K562 (cell line): Measurements from ENCODE around the gene LYPLA2. TPM values are rescaled to one million over a fixed set of nuclear protein-coding genes. Genes with fewer than 3 reads are reported as not detected.

ENCODE experiments used
- BRF1 ChIP-seq: IDR thresholded peaks from 3 replicates; pipeline ENCODE4 v1.6.1; 2011; ENCODE audit warnings: borderline replicate concordance, mild to moderate bottlenecking; ENCODE audit not compliant: insufficient read length; ENCODE audit errors: extremely low read depth
- CBX8 ChIP-seq: fragments of 200-600 bp; sonication (generic); IDR thresholded peaks from 2 replicates; pipeline ENCODE4 v1.6.1; 2012; ENCODE audit warnings: borderline replicate concordance, mixed run types, low read depth, mild to moderate bottlenecking, moderate library complexity, mixed read lengths, low read length, control low read depth, inconsistent platforms; ENCODE audit not compliant: poor library complexity, severe bottlenecking; ENCODE audit errors: extremely low read depth
- CCNT2 ChIP-seq: IDR thresholded peaks from 2 replicates; pipeline ENCODE4 v1.6.1; 2011; ENCODE audit warnings: borderline replicate concordance, low read depth, mild to moderate bottlenecking, moderate library complexity, mixed read lengths, low read length; ENCODE audit not compliant: insufficient read length; ENCODE audit errors: extremely low read depth
- CEBPB ChIP-seq: fragments of 450-650 bp; IDR thresholded peaks from 2 replicates; pipeline ENCODE4 v1.6.1; 2016; ENCODE audit warnings: missing genetic modification characterization, missing compliant biosample characterization
- CTBP1 ChIP-seq: fragments of 450-650 bp; IDR thresholded peaks from 2 replicates; pipeline ENCODE4 v1.6.1; 2016; ENCODE audit warnings: borderline replicate concordance
- ELF1 ChIP-seq: fragments of 200-800 bp; sonication (Bioruptor generic); IDR thresholded peaks from 2 replicates; pipeline ENCODE4 v1.6.1; 2016; ENCODE audit warnings: missing genetic modification characterization, missing compliant biosample characterization
- ETV6 ChIP-seq, 3 experiments: fragments of 150-350 bp in 1 of 3; sonication (generic) in 1 of 3; formaldehyde crosslinking in 1 of 3; IDR thresholded peaks; 2 replicates each; pipeline versions ENCODE4 v1.6.1 to v1.8.0; 2014 to 2022; ENCODE audit warnings: borderline replicate concordance in 2 of 3, low read depth in 2 of 3, antibody characterized with exemption in 1 of 3, low read length in 1 of 3, mild to moderate bottlenecking in 1 of 3, missing genetic modification reagents in 1 of 3
- HMGN3 ChIP-seq: IDR thresholded peaks from 2 replicates; pipeline ENCODE4 v1.6.1; 2011; ENCODE audit warnings: borderline replicate concordance, low read depth, mild to moderate bottlenecking, mixed read lengths, low read length; ENCODE audit not compliant: insufficient read length; ENCODE audit errors: extremely low read depth
- HNRNPL ChIP-seq: fragments of 200-400 bp; formaldehyde crosslinking; IDR thresholded peaks from 2 replicates; pipeline ENCODE4 v1.6.1; 2017; ENCODE audit warnings: low read depth, mild to moderate bottlenecking, low read length
- MBD2 ChIP-seq: sonication (generic); IDR thresholded peaks from 2 replicates; pipeline ENCODE4 v1.6.1; 2016; ENCODE audit warnings: low read depth, borderline replicate concordance
- PCBP2 ChIP-seq: fragments of 200-400 bp; formaldehyde crosslinking; IDR thresholded peaks from 2 replicates; pipeline ENCODE4 v1.6.1; 2018; ENCODE audit warnings: low read length, low read depth, mild to moderate bottlenecking, moderate library complexity; ENCODE audit not compliant: poor library complexity, severe bottlenecking
- RBM25 ChIP-seq: fragments of 200-400 bp; formaldehyde crosslinking; IDR thresholded peaks from 2 replicates; pipeline ENCODE4 v1.6.1; 2018; ENCODE audit warnings: low read length, low read depth, moderate library complexity; ENCODE audit not compliant: severe bottlenecking
- SMC3 ChIP-seq: conservative IDR thresholded peaks from 2 replicates; pipeline ENCODE4 v1.6.1; 2011; ENCODE audit warnings: low read depth, low read length, improper control_type of control experiment; ENCODE audit not compliant: insufficient read depth
- SNIP1 ChIP-seq: fragments of 450-650 bp; IDR thresholded peaks from 2 replicates; pipeline ENCODE4 v1.7.1; 2017; ENCODE audit warnings: low read depth, mild to moderate bottlenecking
- SREBF1 ChIP-seq: fragments of 150-350 bp; IDR thresholded peaks from 2 replicates; pipeline ENCODE4 v1.6.1; 2014; ENCODE audit warnings: antibody characterized with exemption, low read depth, low read length, borderline replicate concordance
- STAG1 ChIP-seq: sonication (generic); formaldehyde crosslinking; IDR thresholded peaks from 2 replicates; pipeline ENCODE4 v1.5.0; 2020; ENCODE audit warnings: missing genetic modification reagents, borderline replicate concordance
- ZNF165 ChIP-seq: fragments of 250-450 bp; sonication (Bioruptor Pico); IDR thresholded peaks from 2 replicates; pipeline ENCODE4 v1.4.0; 2020; ENCODE audit warnings: borderline replicate concordance
- ZNF395 ChIP-seq: fragments of 200-800 bp; sonication (Bioruptor generic); IDR thresholded peaks from 2 replicates; pipeline ENCODE4 v1.6.1; 2017; ENCODE audit warnings: missing genetic modification characterization, missing compliant biosample characterization
- ZNF445 ChIP-seq: fragments of 250-450 bp; sonication (Bioruptor Pico); IDR thresholded peaks from 2 replicates; pipeline ENCODE4 v1.4.0; 2020; ENCODE audit warnings: low read depth, mild to moderate bottlenecking, moderate library complexity
- ZNF696 ChIP-seq: fragments of 250-450 bp; sonication (Bioruptor Pico); conservative IDR thresholded peaks from 2 replicates; pipeline ENCODE4 v1.4.0; 2020; ENCODE audit warnings: mild to moderate bottlenecking, moderate library complexity
- ZNF79 ChIP-seq: fragments of 250-450 bp; sonication (Bioruptor Pico); IDR thresholded peaks from 2 replicates; pipeline ENCODE4 v1.4.0; 2020; ENCODE audit warnings: low read depth, mild to moderate bottlenecking, moderate library complexity
- polyA plus RNA-seq, 8 experiments: library from polyadenylated mRNA; depleted of rRNA in 4 of 8; stranded (reverse) in 5 of 8; unstranded in 3 of 8; fragments of >200 nt; fragmentation: Nextera tagmentation in 2 of 8; fragmentation: Illumina TruSeq in 1 of 8; extraction: Ambion mirVana in 2 of 8; extraction: Trizol in 1 of 8; gene quantifications; 2 replicates each; pipeline versions ENCODE4 v1.2.1 to v1.2.3, GENCODE V29; 2011 to 2014; ENCODE audit warnings: inconsistent platforms in 1 of 8, missing spikeins in 1 of 8
- total RNA-seq, 7 experiments: library from RNA; depleted of rRNA in 6 of 7; stranded (reverse); fragments of >200 nt in 6 of 7; fragmentation: Illumina TruSeq in 2 of 7; extraction: Trizol in 2 of 7; gene quantifications; 2 replicates each; pipeline versions ENCODE4 v1.2.1 to v1.2.3, GENCODE V29; 2011 to 2021; ENCODE audit warnings: low replicate concordance in 1 of 7
- TF ChIP-seq, protein P1 (sequence below): fragments of 250-450 bp; sonication (Bioruptor Pico); IDR thresholded peaks from 2 replicates; pipeline ENCODE4 v1.5.0; 2021
- TF ChIP-seq, protein P2 (sequence below): fragments of 250-450 bp; sonication (Bioruptor Pico); IDR thresholded peaks from 2 replicates; pipeline ENCODE4 v1.8.0; 2021; ENCODE audit warnings: borderline replicate concordance, mild to moderate bottlenecking, moderate library complexity; ENCODE audit not compliant: poor library complexity, severe bottlenecking

Gene LYPLA2
- total and polyA plus RNA-seq, 9 of the 15 experiments (the other 6 are each of a cell fraction or from before 2014, with no cell fraction given) = 3.9 to 128 (median 60.1) TPM

- TF ChIP-seq PCBP2 (no peak), CBX8 (no peak), HNRNPL (no peak), SMC3 (no peak), MBD2 (no peak), ZNF395 (CRISPR knock-in tag) (peak; percentile 1; the same call in 1 of the 2 replicates), RBM25 (no peak), CEBPB (tag) (peak; percentile 85), ETV6 (IDR thresholded peaks at IDR 0.05; ENCODE audit: borderline replicate concordance in 1 of 2, low read depth in 2 of 2, low read length in 1 of 2) (no peak), ETV6 (CRISPR knock-in tag; IDR thresholded peaks at IDR 0.05; ENCODE audit: borderline replicate concordance) (no peak), BRF1 (no peak), CTBP1 (no peak), SNIP1 (no peak), ZNF445 (CRISPR knock-in tag) (no peak), ZNF165 (no peak), ZNF79 (CRISPR knock-in tag) (no peak), STAG1 (no peak), SREBF1 (no peak), ELF1 (tag) (no peak), ZNF696 (CRISPR knock-in tag) (no peak), CCNT2 (no peak), HMGN3 (no peak)
- TF ChIP-seq, protein P1, sequence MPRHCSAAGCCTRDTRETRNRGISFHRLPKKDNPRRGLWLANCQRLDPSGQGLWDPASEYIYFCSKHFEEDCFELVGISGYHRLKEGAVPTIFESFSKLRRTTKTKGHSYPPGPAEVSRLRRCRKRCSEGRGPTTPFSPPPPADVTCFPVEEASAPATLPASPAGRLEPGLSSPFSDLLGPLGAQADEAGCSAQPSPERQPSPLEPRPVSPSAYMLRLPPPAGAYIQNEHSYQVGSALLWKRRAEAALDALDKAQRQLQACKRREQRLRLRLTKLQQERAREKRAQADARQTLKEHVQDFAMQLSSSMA (CRISPR knock-in tag) = no peak
- TF ChIP-seq, protein P2, sequence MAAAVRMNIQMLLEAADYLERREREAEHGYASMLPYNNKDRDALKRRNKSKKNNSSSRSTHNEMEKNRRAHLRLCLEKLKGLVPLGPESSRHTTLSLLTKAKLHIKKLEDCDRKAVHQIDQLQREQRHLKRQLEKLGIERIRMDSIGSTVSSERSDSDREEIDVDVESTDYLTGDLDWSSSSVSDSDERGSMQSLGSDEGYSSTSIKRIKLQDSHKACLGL = no peak
These were observed 10.4 kb downstream of the LYPLA2 start (continued) for GRCh38 chr1:23801338-23801748.
